ENCODE measurements around the gene OTOS.

The OTOS gene

GRCh38 chr2:240165034-240165433, 24.6 kb upstream of the OTOS start:
- no peak for DNase-seq (ENCODE audit: low spot score)
- in situ Hi-C loops (cut with MboI; ENCODE audit: low sequenced_read_pairs, unreplicated experiment), result loop anchor here (25.0 kb wide), 1 partner anchor 272 kb away; the partner anchor contains the start of gene GPC1
- TF ChIP-seq, protein P1, sequence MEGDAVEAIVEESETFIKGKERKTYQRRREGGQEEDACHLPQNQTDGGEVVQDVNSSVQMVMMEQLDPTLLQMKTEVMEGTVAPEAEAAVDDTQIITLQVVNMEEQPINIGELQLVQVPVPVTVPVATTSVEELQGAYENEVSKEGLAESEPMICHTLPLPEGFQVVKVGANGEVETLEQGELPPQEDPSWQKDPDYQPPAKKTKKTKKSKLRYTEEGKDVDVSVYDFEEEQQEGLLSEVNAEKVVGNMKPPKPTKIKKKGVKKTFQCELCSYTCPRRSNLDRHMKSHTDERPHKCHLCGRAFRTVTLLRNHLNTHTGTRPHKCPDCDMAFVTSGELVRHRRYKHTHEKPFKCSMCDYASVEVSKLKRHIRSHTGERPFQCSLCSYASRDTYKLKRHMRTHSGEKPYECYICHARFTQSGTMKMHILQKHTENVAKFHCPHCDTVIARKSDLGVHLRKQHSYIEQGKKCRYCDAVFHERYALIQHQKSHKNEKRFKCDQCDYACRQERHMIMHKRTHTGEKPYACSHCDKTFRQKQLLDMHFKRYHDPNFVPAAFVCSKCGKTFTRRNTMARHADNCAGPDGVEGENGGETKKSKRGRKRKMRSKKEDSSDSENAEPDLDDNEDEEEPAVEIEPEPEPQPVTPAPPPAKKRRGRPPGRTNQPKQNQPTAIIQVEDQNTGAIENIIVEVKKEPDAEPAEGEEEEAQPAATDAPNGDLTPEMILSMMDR (IDR thresholded peaks at IDR 0.05; ENCODE audit: borderline replicate concordance, control extremely low read depth, extremely low read depth, insufficient read depth, missing control alignments), result no peak

DNA sequence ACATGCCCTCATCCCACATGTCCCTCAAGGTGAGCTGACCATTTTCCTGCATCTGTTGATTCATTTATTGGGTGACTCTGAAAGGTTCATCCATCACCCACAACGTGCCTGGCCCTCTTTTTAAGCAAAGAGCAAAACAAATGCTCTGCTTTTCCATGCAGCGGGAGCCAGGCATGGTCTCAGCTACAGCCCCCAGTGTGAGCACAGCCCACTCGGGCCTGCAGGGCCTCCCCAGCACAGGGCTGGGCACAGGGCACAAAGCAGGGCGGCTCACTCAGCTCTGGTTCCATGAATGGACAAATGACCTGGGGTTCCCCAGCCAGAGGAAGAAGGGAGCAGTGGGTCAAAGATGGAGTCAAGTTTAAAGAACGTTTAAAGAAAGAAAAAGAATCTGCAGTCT, 24.1 kb upstream of the OTOS start:
- in situ Hi-C loops (cut with MboI; ENCODE audit: low sequenced_read_pairs, unreplicated experiment), result loop anchor here (25.0 kb wide), 1 partner anchor 273 kb away; the partner anchor contains the start of gene GPC1
- TF ChIP-seq, protein P1 (IDR thresholded peaks at IDR 0.05; ENCODE audit: borderline replicate concordance, control extremely low read depth, extremely low read depth, insufficient read depth, missing control alignments), result no peak
- no peak for DNase-seq (ENCODE audit: low spot score)

GRCh38 chr2:240163844-240164574, 23.6 kb upstream of the OTOS start:
- DNase-seq (ENCODE audit: low spot score), result no peak
- in situ Hi-C loops (cut with MboI; ENCODE audit: low sequenced_read_pairs, unreplicated experiment), result loop anchor here (25.0 kb wide), 1 partner anchor 273 kb away; the partner anchor contains the start of gene GPC1
- TF ChIP-seq, protein P1 (IDR thresholded peaks at IDR 0.05; ENCODE audit: borderline replicate concordance, control extremely low read depth, extremely low read depth, insufficient read depth, missing control alignments), result no peak

GRCh38 chr2:240162939-240163714, 22.7 kb upstream of the OTOS start:
- TF ChIP-seq, protein P1 (IDR thresholded peaks at IDR 0.05; ENCODE audit: borderline replicate concordance, control extremely low read depth, extremely low read depth, insufficient read depth, missing control alignments), result no peak
- in situ Hi-C loops (cut with MboI; ENCODE audit: low sequenced_read_pairs, unreplicated experiment), result loop anchor here (25.0 kb wide), 1 partner anchor 274 kb away; the partner anchor contains the start of gene GPC1
- no peak for DNase-seq (ENCODE audit: low spot score)

DNA sequence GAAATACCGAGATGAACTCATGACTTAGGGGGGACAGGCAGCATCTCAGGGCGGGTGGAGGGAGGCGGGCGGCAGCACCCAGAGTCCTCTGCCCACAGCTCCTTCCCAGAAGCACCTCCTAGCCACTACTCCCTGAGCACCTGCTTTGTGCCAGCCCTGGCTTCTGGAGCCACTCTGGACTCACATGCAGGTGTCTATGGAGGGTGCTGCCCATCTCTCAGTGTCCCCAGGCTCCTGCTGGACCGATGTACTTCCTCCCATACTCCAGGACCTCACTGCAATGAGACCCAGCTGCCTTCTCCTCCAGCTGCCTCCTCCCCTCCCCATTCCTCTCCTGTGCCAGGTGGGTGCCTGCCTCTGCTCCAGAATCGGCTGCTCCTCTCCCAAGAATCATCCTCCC, 22.1 kb upstream of the OTOS start:
- in situ Hi-C loops (cut with MboI; ENCODE audit: low sequenced_read_pairs, unreplicated experiment), result loop anchor here (25.0 kb wide), 1 partner anchor 275 kb away; the partner anchor contains the start of gene GPC1
- TF ChIP-seq, protein P1 (IDR thresholded peaks at IDR 0.05; ENCODE audit: borderline replicate concordance, control extremely low read depth, extremely low read depth, insufficient read depth, missing control alignments), result no peak
- no peak for DNase-seq (ENCODE audit: low spot score)

DNA sequence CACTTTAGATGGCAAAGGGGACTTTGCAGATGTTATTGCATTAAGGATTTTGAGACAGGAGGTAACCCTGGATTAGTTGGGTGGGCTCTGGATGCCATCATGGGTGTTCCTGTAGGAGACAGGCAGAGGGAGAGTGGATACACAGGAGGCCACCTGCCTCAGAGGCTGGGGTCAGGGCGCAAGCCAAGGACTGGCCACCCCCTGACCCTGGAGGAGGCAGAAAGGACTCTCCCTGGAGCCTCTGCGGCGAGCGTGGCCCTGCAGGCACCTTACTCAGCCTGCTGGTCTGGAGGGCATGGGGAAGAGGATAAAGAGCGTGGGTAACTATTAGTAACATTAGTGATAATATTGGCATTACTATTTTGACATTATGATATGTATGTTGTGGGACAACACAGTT, 21.6 kb upstream of the OTOS start:
- TF ChIP-seq, protein P1 (IDR thresholded peaks at IDR 0.05; ENCODE audit: borderline replicate concordance, control extremely low read depth, extremely low read depth, insufficient read depth, missing control alignments), result no peak
- DNase-seq (ENCODE audit: low spot score), result no peak
- in situ Hi-C loops (cut with MboI; ENCODE audit: low sequenced_read_pairs, unreplicated experiment), result loop anchor here (25.0 kb wide), 1 partner anchor 275 kb away; the partner anchor contains the start of gene GPC1
